GM12891 (cell line): ENCODE measurements around the gene HMHB1.

Experiments used
- POLR2A ChIP-seq: IDR thresholded peaks from 2 replicates; pipeline ENCODE4 v1.6.1; 2011; ENCODE audit warnings: low read depth, low read length, control low read depth
- POLR2AphosphoS5 ChIP-seq: IDR thresholded peaks from 2 replicates; pipeline ENCODE4 v1.6.1; 2011; ENCODE audit warnings: low read depth, low read length, control low read depth
- POU2F2 ChIP-seq: IDR thresholded peaks from 2 replicates; pipeline ENCODE4 v1.6.1; 2011; ENCODE audit warnings: low read depth, mild to moderate bottlenecking, control low read depth, low read length, moderate library complexity
- SPI1 ChIP-seq: IDR thresholded peaks from 2 replicates; pipeline ENCODE4 v1.6.1; 2011; ENCODE audit warnings: low read depth, low read length, control low read depth
- TAF1 ChIP-seq: IDR thresholded peaks from 2 replicates; pipeline ENCODE4 v1.6.1; 2011; ENCODE audit warnings: low read depth, low read length, control low read depth

- no peak for TF ChIP-seq POLR2A
- no peak for TF ChIP-seq POLR2AphosphoS5
- no peak for TF ChIP-seq SPI1
- TF ChIP-seq TAF1, result no peak
- no peak for TF ChIP-seq POU2F2
Measured at GRCh38 chr5:143762636-143763220, 49.2 kb upstream of the HMHB1 start.
